Measurements from ENCODE around the gene RIPK3.

The RIPK3 gene

DNA sequence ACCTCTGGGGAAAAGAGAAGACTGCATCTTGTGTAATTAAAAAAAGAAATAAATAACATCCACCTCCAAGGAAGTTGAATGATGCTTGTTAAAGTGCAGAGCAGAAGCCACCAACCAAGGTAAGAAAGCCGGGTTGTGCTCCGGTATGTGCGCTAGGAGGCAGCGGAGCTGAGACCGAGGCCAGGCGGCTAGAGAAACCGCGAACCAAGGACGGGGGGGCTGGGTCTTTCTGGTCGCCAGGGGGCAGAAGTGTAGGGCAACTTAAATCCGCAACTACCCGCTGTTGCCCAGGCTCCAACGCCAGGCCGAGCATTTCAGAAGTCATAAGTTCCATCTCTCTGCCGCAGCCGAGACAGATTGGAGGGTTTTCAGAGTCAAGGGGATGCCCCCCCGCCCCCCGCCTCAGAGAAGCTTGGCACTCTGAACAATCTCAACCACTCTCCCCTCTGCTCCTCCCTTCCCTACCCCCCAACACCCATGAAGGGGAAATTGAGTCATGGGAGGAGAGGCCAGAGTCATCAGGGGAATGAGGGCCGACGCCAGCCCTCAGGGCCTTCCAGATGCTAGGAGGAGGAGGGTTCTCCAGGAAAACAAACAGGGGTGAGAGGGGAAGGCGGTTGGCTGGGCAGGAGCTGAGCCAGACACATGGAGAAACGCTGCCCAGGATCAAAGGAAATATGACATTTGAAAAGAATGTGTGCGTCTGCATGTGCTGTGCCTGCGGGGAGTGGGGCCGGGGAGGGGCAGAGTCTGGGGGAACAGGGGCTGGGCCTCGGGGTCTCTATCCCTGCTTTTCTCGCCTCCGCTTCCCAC, 26.0 kb upstream of the RIPK3 start:
- peak; percentile 74 for DNase-seq (ENCODE audit: low read depth)
- TF ChIP-seq CTCF (conservative IDR thresholded peaks at IDR 0.05; ENCODE audit: low read depth, low read length): peak; percentile 97
- peak overlapping the region; percentile 76 for H3K4me3 ChIP-seq (ENCODE audit: low read length)

GRCh38 chr14:24364841-24365240, 25.1 kb upstream of the RIPK3 start:
- DNase-seq (ENCODE audit: low read depth): no peak
- no peak for TF ChIP-seq CTCF (conservative IDR thresholded peaks at IDR 0.05; ENCODE audit: low read depth, low read length)
- H3K4me3 ChIP-seq (ENCODE audit: low read length): no peak overlapping the region

DNA sequence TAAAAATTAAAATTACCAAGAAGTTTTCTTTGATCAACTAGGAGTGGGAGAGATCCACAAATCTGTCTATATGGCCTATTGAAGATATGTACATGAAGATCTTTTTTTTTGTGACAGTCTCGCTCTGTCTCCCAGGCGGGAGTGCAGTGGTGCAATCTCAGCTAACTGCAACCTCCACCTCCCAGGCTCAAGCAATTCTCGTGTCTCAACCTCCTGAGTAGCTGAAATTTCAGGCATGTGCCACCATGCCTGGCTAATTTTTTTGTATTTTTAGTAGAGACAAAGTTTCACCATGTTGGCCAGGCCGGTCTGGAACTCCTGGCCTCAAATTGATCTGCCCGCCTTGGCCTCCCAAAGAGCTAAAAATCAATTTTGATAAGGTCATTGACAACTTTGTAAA, 23.6 kb upstream of the RIPK3 start:
- H3K4me3 ChIP-seq (ENCODE audit: low read length): no peak overlapping the region
- TF ChIP-seq CTCF (conservative IDR thresholded peaks at IDR 0.05; ENCODE audit: low read depth, low read length): no peak

DNA sequence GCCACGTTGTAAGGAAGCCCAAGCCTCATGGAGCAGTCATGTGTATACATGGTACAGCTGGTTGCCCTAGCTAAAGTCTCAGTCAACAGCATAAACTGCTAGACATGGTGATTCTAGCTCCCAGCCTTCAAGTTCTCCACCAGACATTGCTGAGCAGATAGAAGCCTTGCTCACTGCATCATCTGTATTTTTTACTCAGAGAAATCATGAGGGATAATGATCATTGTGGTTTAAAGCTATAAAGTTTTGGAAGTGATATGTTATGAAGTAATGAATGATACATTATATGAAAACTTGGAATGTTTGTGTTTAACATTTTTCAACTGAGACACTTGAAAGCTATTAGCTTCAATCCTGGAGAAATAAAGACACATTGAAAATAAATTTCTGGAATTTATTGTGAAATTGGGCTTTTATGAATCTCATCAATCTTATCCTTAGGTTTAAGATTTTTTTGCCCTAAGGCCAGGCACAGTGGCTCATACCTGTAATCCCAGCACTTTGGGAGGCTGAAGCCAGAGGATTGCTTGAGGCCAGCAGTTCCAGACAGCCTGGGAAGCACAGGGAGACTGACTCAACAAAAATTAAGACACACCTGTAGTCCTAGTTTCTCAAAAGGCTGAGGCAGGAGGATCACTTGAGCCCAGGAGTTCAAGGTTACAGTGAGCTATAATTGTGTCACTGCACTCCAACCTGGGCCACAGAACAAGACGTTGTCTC, 22.6 kb upstream of the RIPK3 start:
- H3K4me3 ChIP-seq (ENCODE audit: low read length): no peak overlapping the region
- DNase-seq (ENCODE audit: low read depth): no peak
- no peak for TF ChIP-seq CTCF (conservative IDR thresholded peaks at IDR 0.05; ENCODE audit: low read depth, low read length)

More for the DNA sequence above, 23.6 kb upstream of the RIPK3 start:
- DNase-seq (ENCODE audit: low read depth): no peak

DNA sequence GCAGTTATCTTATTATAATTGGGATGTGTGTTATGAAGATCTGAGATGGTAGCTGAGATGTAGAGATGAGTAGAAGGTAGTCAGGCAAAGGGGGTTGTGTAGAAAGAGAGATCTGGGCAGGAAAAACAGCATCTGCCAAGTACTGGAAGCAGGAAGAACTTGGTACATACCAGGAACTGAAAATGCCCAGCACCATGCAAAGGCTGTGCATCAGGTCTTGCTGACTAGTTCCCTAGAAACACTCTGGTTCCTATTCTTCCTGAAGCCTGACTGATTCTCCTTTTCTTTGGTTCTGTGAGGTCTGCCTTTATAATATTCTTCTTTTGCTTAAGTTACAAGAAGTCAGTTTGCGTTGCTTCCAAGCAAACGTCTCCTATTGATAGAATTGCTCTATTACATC, 21.5 kb upstream of the RIPK3 start:
- TF ChIP-seq CTCF (conservative IDR thresholded peaks at IDR 0.05; ENCODE audit: low read depth, low read length): no peak
- no peak overlapping the region for H3K4me3 ChIP-seq (ENCODE audit: low read length)
- no peak for DNase-seq (ENCODE audit: low read depth)

- DNase-seq (ENCODE audit: low read depth): no peak
- H3K4me3 ChIP-seq (ENCODE audit: low read length): no peak overlapping the region
- TF ChIP-seq CTCF (conservative IDR thresholded peaks at IDR 0.05; ENCODE audit: low read depth, low read length): no peak
These were observed 20.5 kb upstream of the RIPK3 start for GRCh38 chr14:24360281-24360680.

GRCh38 chr14:24356208-24356607, 16.4 kb upstream of the RIPK3 start:
- no peak for TF ChIP-seq CTCF (conservative IDR thresholded peaks at IDR 0.05; ENCODE audit: low read depth, low read length)
- no peak overlapping the region for H3K4me3 ChIP-seq (ENCODE audit: low read length)
- no peak for DNase-seq (ENCODE audit: low read depth)
